Tibial nerve (tissue), 4 donors: Measurements from ENCODE around the gene RNF157. TPM values are rescaled to one million over a fixed set of nuclear protein-coding genes. Genes with fewer than 3 reads are reported as not detected.
"Not testable (repeated sequence)": the region's sequence is repeated elsewhere in the genome, so short reads cannot be mapped to it uniquely, and the experiment has no call there.

Experiments used
- DNase-seq, 2 donors: peaks; one replicate each; pipeline ENCODE4 v3.0.0-alpha.2; 2019; ENCODE audit warnings: low spot score in 2 of 2
- H3K27ac ChIP-seq, 4 donors: fragments of 200-600 bp; sonication (generic) in 3 of 4; one replicate each; pipeline ENCODE4 v1.5.1; 2017 to 2019; ENCODE audit warnings: mild to moderate bottlenecking in 1 of 4
- H3K27me3 ChIP-seq, 2 donors: fragments of 200-600 bp; sonication (generic) in 1 of 2; one replicate each; pipeline versions ENCODE4 v1.5.1 to v1.6.0; 2017 to 2019
- H3K36me3 ChIP-seq, 3 donors: fragments of 200-600 bp; sonication (generic); one replicate each; pipeline ENCODE4 v1.5.1; 2018 to 2019
- H3K4me1 ChIP-seq, 4 donors: fragments of 200-600 bp; sonication (generic) in 3 of 4; one replicate each; pipeline ENCODE4 v1.5.1; 2017 to 2019
- H3K4me3 ChIP-seq, 4 donors: fragments of 200-600 bp; sonication (generic) in 3 of 4; one replicate each; pipeline ENCODE4 v1.5.1; 2017 to 2019; ENCODE audit warnings: mild to moderate bottlenecking in 1 of 4, moderate library complexity in 1 of 4
- H3K9me3 ChIP-seq, 4 donors: fragments of 200-600 bp; sonication (generic) in 3 of 4; one replicate each; pipeline ENCODE4 v1.5.1; 2017 to 2019
- EP300 ChIP-seq, 2 donors: sonication (generic); formaldehyde crosslinking; IDR thresholded peaks; one replicate each; pipeline ENCODE4 v1.6.1; 2017; ENCODE audit warnings: antibody characterized with exemption in 2 of 2, mild to moderate bottlenecking in 1 of 2
- POLR2A ChIP-seq, 2 donors: fragments of 450-650 bp; IDR thresholded peaks; one replicate each; pipeline ENCODE4 v1.6.1; 2017; ENCODE audit warnings: antibody characterized with exemption in 2 of 2, mild to moderate bottlenecking in 2 of 2, moderate library complexity in 2 of 2
- WGBS, 2 donors: methylation state at CpG; one replicate each; pipeline ENCODE4 v1.1.5; 2018; 5-methylcytosine and 5-hydroxymethylcytosine counted together
- total RNA-seq, 4 donors: library from RNA; depleted of rRNA; stranded (reverse); fragments of >200 nt; gene quantifications; one replicate each; pipeline ENCODE4 v1.1.0, GENCODE V29; 2016
- TF ChIP-seq, protein P1 (sequence below), 5 experiments: fragments of 200-600 bp in 3 of 5; fragments of 450-650 bp in 2 of 5; sonication (generic) in 3 of 5; IDR thresholded peaks; one replicate each; pipeline ENCODE4 v1.5.1; 2016 to 2019; ENCODE audit warnings: antibody characterized with exemption in 5 of 5, mild to moderate bottlenecking in 3 of 5, moderate library complexity in 2 of 5

The RNF157 gene
- total RNA-seq, 4 donors from 2014 or later: 11.1 to 18.9 (median 15.2) TPM

DNA sequence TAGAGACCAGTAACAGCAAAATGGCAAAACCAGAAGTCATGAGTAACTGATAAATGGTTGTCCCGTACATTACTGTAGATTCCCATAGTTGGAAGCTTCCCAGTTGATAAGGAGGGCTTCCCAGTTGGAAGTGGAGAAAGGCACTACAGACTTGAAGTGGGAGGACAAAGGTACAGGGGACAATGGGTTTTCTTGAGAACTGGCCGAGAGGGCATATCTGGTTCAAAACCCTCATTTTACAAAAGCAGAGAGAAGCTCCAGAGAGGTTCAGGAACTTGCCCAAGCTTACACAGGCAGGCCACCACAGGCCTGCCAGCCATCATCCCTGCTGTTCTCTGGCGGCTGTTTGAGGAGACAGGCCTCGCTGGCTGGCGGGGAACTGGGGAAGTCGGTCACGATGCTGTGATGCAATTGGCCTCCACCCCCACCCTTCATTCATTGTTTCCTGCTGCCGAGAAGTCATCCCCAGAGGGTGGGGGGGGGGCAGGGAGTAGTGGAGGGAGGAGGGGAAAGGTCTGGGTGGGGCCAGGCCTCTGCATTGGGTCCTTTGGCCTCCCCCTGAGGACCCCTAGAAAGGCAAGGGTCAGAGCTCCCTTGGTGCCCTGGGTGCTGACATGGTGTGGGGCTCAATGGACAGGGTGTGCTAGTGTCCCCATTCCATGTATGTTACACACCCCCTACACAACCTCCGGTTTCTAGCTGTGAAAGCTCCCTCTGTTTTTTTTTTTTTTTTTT, 27.9 kb upstream of the RNF157 start:
- TF ChIP-seq POLR2A (IDR thresholded peaks at IDR 0.05) (peak; percentile 67 to 73), EP300 (IDR thresholded peaks at IDR 0.05) (peak; percentile 54 to 95)
- TF ChIP-seq, protein P1, sequence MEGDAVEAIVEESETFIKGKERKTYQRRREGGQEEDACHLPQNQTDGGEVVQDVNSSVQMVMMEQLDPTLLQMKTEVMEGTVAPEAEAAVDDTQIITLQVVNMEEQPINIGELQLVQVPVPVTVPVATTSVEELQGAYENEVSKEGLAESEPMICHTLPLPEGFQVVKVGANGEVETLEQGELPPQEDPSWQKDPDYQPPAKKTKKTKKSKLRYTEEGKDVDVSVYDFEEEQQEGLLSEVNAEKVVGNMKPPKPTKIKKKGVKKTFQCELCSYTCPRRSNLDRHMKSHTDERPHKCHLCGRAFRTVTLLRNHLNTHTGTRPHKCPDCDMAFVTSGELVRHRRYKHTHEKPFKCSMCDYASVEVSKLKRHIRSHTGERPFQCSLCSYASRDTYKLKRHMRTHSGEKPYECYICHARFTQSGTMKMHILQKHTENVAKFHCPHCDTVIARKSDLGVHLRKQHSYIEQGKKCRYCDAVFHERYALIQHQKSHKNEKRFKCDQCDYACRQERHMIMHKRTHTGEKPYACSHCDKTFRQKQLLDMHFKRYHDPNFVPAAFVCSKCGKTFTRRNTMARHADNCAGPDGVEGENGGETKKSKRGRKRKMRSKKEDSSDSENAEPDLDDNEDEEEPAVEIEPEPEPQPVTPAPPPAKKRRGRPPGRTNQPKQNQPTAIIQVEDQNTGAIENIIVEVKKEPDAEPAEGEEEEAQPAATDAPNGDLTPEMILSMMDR (IDR thresholded peaks at IDR 0.05): peak in 1 of 5 experiments; percentile 15
- Histone ChIP-seq H3K4me3 (peak overlapping the region in 1 of 4 donors; percentile 81), H3K27me3 (no peaks in the 10 kb centered on the region), H3K4me1 (peaks cover 2 to 85% (median 68%) of the 10 kb centered on the region in 4 donors), H3K27ac (peak overlapping the region; percentile 69 to 97 (median 90)), H3K36me3 (peaks cover 0 to 23% (median 0%) of the 10 kb centered on the region in 3 donors), H3K9me3 (no peaks in the 10 kb centered on the region)
- peak; percentile 70 to 83 for DNase-seq
- 16 to 30% methylated on average over 4 to 9 of the region's 9 CpGs for WGBS, 2 donors

DNA sequence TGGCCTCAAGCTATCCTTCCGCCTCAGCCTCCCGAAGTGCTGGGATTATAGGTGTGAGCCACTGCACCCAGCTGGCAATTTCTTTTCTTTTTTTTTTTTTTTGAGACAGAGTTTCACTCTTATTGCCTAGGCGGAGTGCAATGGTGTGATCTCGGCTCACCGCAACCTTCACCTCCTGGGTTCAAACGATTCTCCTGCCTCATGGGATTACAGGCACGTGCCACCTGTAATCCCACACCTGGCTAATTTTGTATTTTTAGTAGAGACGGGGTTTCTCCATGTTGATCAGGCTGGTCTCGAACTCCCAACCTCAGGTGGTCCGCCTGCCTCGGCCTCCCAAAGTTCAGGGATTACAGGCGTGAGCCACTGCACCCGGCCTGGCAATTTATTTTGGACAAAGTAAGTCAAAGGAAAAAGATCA, 27.3 kb upstream of the RNF157 start:
- peaks cover 2 to 85% (median 71%) of the 10 kb centered on the region in 4 donors for H3K4me1 ChIP-seq

DNA sequence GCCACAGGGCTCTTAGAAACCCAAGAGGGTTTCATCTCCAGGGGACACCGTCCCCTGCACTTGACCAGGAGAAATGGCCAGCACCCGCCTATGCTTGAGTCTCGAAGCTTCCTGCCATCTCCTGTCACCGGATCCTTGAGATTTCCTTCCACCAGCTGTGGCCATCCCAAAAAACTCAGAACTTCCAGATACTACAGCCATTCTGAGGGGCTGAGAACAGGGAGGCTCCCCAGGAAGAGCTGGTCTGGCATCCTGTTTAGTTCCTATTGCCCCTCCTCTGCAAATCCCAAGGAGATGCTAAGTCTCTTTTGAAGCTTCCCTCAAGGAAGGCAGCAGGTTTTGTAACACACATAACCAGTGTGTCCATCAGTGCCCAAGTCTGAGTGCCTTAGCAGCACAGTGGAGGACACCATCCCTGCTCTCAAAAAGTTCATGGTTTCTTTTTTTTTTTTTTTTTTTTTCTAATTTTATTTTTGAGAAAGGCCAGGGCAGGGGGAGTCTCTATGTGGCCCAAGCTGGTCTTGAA, 26.8 kb upstream of the RNF157 start:
- Histone ChIP-seq H3K4me3 (peak overlapping the region; percentile 62 to 99 (median 78)), H3K27me3 (no peaks in the 10 kb centered on the region), H3K9me3 (no peaks in the 10 kb centered on the region), H3K4me1 (peaks cover 0 to 85% (median 70%) of the 10 kb centered on the region in 4 donors), H3K27ac (peak overlapping the region in 3 of 4 donors; percentile 85 to 97 (median 94)), H3K36me3 (peaks cover 0 to 23% (median 0%) of the 10 kb centered on the region in 3 donors)
- TF ChIP-seq POLR2A (IDR thresholded peaks at IDR 0.05) (no peak), EP300 (IDR thresholded peaks at IDR 0.05) (no peak)
- TF ChIP-seq, protein P1 (IDR thresholded peaks at IDR 0.05): no peak
- no peak for DNase-seq
- 68 to 70% methylated on average over 4 of the region's 4 CpGs for WGBS, 2 donors

More for the DNA sequence above, 27.3 kb upstream of the RNF157 start:
- H3K27me3 ChIP-seq, DNase-seq, H3K9me3 ChIP-seq: not testable (repeated sequence)
- Histone ChIP-seq H3K36me3 (peaks cover 0 to 23% (median 0%) of the 10 kb centered on the region in 3 donors), H3K27ac (peak overlapping the region; percentile 69 to 97 (median 90)), H3K4me3 (peak overlapping the region in 2 of 4 donors; percentile 76 to 81)
- WGBS, 2 donors: 83 to 85% methylated on average over 13 of the region's 13 CpGs

DNA sequence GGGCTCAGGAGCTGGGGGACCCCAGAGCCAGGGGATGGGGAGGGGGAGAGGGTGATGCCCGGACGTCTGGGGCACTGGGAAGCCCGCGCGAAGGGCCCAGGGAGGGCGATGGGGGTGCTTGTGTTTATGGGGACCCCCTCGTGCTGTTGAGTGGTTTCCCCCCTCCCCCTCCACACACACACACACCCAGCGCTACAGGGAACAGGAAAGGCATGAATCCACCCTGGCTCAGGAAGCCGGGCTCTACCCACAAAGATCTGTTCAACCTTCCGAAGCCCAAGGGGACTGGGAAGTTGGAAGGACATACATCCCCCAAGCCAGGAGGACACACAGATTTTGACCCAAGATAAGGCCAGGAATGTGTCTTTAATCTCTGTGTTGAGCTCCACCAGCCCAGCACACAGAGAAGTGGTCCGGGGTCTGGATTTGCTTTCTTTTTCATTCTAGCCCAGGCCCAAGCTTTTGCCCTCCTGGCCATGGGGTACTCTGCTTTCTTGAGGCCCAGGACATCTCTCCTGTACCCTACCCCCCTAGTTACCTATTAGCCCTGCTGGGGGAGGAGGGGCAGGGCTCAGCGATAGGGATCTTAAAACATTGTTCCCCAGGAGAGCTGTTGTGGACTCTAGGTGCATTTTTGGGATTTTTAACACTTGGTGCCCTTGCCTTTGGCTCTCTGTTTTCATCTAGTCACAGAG, 26.1 kb upstream of the RNF157 start:
- H3K9me3 ChIP-seq: no peaks in the 10 kb centered on the region
- peak overlapping the region; percentile 62 to 99 (median 78) for H3K4me3 ChIP-seq
- no peak for DNase-seq
- peaks cover 0 to 85% (median 66%) of the 10 kb centered on the region in 4 donors for H3K4me1 ChIP-seq
- no peaks in the 10 kb centered on the region for H3K27me3 ChIP-seq
- H3K27ac ChIP-seq: peak overlapping the region; percentile 57 to 97 (median 90)
- TF ChIP-seq POLR2A (IDR thresholded peaks at IDR 0.05) (no peak), EP300 (IDR thresholded peaks at IDR 0.05) (no peak)
- TF ChIP-seq, protein P1 (IDR thresholded peaks at IDR 0.05): no peak
- WGBS, 2 donors: 2% methylated on average over 8 to 12 of the region's 12 CpGs
- peaks cover 0 to 23% (median 0%) of the 10 kb centered on the region in 3 donors for H3K36me3 ChIP-seq

DNA sequence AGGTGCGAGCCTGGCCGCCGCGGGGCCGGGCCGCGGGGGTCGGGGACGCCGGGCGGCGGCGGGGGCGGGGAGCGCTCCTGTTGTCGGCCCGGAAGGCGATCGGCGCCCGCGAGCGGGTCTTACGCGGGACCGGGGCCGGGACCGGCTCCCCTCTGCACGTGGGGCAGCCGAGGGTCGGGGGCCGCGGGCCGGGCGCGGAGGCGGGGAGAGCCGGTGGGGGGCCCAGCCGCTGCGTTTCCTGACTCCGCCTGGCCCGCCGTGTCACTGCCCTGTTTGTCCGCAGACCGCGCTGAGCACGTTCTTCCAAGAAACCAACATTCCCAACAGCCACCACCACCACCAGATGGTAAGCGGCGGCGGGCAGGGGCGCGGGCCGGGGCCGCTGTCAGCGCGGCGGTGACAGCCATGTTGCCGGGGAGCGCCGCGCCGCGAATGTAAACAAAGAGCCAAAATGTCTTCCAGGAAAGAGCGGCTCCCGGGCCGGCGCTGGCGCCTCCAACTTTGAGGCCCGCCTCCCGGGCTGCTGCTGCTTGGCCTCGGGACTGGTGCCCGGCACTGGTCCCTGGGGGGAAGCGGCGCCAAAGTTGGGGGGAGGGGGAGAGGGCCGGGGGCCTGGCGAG, 25.4 kb upstream of the RNF157 start:
- Histone ChIP-seq H3K36me3 (peaks cover 0 to 19% (median 0%) of the 10 kb centered on the region in 3 donors), H3K27ac (peak overlapping the region; percentile 57 to 97 (median 90)), H3K9me3 (no peaks in the 10 kb centered on the region), H3K4me1 (peaks cover 0 to 84% (median 60%) of the 10 kb centered on the region in 4 donors), H3K27me3 (no peaks in the 10 kb centered on the region), H3K4me3 (peak overlapping the region; percentile 62 to 99 (median 78))
- TF ChIP-seq, protein P1 (IDR thresholded peaks at IDR 0.05): no peak
- TF ChIP-seq POLR2A (IDR thresholded peaks at IDR 0.05) (no peak), EP300 (IDR thresholded peaks at IDR 0.05) (peak in 1 of 2 donors; percentile 25)
- peak in 1 of 2 donors; percentile 40 for DNase-seq
- WGBS, 2 donors: 1 to 3% methylated on average over 14 to 26 of the region's 76 CpGs
